PC-3 (cell line): ENCODE results near the gene APOH.

ENCODE experiments used
- CTCF ChIP-seq: fragments of 300-600 bp; sonication (generic); conservative IDR thresholded peaks from 2 replicates; pipeline ENCODE4 v1.5.1; 2017; ENCODE audit warnings: antibody characterized with exemption, low read depth, mild to moderate bottlenecking, low read length
- EZH2 ChIP-seq: fragments of 300-600 bp; sonication (generic); IDR thresholded peaks from one replicate; pipeline ENCODE4 v1.6.1; 2017; ENCODE audit warnings: antibody characterized with exemption, mild to moderate bottlenecking, low read length; ENCODE audit not compliant: unreplicated experiment
- EZH2phosphoT487 ChIP-seq: fragments of 300-600 bp; sonication (generic); IDR thresholded peaks from 2 replicates; pipeline ENCODE4 v1.6.1; 2018; ENCODE audit warnings: mild to moderate bottlenecking, antibody characterized with exemption, low read length, borderline replicate concordance

GRCh38 chr17:66171692-66172091, 57.5 kb downstream of the APOH start:
- TF ChIP-seq EZH2 (no peak), CTCF (no peak), EZH2phosphoT487 (no peak)
